Measurements from ENCODE around the gene ARMC8.

- TF ChIP-seq CTCF (IDR thresholded peaks at IDR 0.05) (peak in 1 of 7 experiments; percentile 1), POLR2A (IDR thresholded peaks at IDR 0.05) (peak; percentile 53 to 87 (median 83))
These were observed at the start of gene ARMC8 for GRCh38 chr3:138187296-138188012.

All from body of pancreas (tissue), 4 donors.